ENCODE results near the gene MIOS.

DNA sequence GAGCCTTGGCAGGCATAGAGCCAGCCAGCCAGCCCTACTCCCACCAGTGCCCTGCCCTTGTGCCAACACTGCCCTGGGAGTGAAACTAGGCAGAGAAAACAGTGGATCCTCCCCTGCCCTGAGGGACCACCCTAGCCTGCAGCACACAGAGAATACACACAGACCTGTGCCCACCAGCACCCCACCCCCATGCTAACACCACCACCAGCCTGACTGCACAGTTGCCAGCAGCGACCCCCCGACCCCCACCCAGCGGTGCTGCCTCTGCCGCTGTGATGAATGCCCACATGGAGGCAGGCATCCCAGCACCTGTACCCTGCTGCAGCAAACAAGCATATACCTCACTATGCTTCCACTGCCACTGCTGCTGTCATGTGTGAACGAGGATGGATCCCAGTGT, 9.4 kb upstream of the MIOS start:
- no peak for TF ChIP-seq POLR2A (IDR thresholded peaks at IDR 0.05)
- TF ChIP-seq, protein P1, sequence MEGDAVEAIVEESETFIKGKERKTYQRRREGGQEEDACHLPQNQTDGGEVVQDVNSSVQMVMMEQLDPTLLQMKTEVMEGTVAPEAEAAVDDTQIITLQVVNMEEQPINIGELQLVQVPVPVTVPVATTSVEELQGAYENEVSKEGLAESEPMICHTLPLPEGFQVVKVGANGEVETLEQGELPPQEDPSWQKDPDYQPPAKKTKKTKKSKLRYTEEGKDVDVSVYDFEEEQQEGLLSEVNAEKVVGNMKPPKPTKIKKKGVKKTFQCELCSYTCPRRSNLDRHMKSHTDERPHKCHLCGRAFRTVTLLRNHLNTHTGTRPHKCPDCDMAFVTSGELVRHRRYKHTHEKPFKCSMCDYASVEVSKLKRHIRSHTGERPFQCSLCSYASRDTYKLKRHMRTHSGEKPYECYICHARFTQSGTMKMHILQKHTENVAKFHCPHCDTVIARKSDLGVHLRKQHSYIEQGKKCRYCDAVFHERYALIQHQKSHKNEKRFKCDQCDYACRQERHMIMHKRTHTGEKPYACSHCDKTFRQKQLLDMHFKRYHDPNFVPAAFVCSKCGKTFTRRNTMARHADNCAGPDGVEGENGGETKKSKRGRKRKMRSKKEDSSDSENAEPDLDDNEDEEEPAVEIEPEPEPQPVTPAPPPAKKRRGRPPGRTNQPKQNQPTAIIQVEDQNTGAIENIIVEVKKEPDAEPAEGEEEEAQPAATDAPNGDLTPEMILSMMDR (IDR thresholded peaks at IDR 0.05): no peak
